Ectodermal cell (in vitro differentiated cells): Measurements from ENCODE around the gene CLSTN2.

Experiments
- H3K27ac ChIP-seq: 2 replicates; pipeline ENCODE4 v1.7.0; 2013; ENCODE audit warnings: mild to moderate bottlenecking, low read depth, low read length; ENCODE audit not compliant: insufficient read depth, poor library complexity, severe bottlenecking
- H3K27me3 ChIP-seq: 2 replicates; pipeline ENCODE4 v1.7.0; 2013; ENCODE audit warnings: mild to moderate bottlenecking, low read length; ENCODE audit not compliant: insufficient read depth, control insufficient read depth, poor library complexity, severe bottlenecking
- H3K36me3 ChIP-seq: one replicate; pipeline ENCODE4 v1.7.0; 2013; ENCODE audit warnings: low read length; ENCODE audit not compliant: control insufficient read depth, insufficient read depth
- H3K4me1 ChIP-seq: one replicate; pipeline ENCODE4 v1.7.0; 2013; ENCODE audit warnings: low read length; ENCODE audit not compliant: control insufficient read depth, insufficient read depth
- H3K4me3 ChIP-seq: 2 replicates; pipeline ENCODE4 v1.7.0; 2013; ENCODE audit warnings: low read depth, low read length, control low read depth; ENCODE audit not compliant: insufficient read depth
- H3K9me3 ChIP-seq: 2 replicates; pipeline ENCODE4 v1.7.0; 2013; ENCODE audit warnings: mild to moderate bottlenecking, low read length, moderate library complexity; ENCODE audit not compliant: control insufficient read depth
- WGBS, 2 experiments: methylation state at CpG; one replicate each; pipeline ENCODE4 v1.1.7; 2013; ENCODE audit warnings: missing lambda C conversion rate in 2 of 2; 5-methylcytosine and 5-hydroxymethylcytosine counted together

The CLSTN2 gene

GRCh38 chr3:140530603-140531002 lies 595.6 kb downstream of the CLSTN2 start:
- Histone ChIP-seq H3K27me3 (no peaks in the 10 kb centered on the region), H3K9me3 (no peaks in the 10 kb centered on the region), H3K4me1 (no peaks in the 10 kb centered on the region), H3K4me3 (no peak overlapping the region), H3K27ac (no peak overlapping the region), H3K36me3 (no peaks in the 10 kb centered on the region)
- WGBS, 2 experiments = 93% methylated on average over 3 of the region's 3 CpGs

- Histone ChIP-seq H3K4me3 (no peak overlapping the region), H3K27me3 (no peaks in the 10 kb centered on the region), H3K27ac (no peak overlapping the region), H3K36me3 (no peaks in the 10 kb centered on the region), H3K4me1 (no peaks in the 10 kb centered on the region), H3K9me3 (no peaks in the 10 kb centered on the region)
- WGBS, 2 experiments = 76 to 87% methylated on average over 2 of the region's 2 CpGs
Observed at GRCh38 chr3:140532793-140533330, 597.9 kb downstream of the CLSTN2 start.

- H3K36me3 ChIP-seq = no peaks in the 10 kb centered on the region
- H3K27ac ChIP-seq = no peak overlapping the region
- no peaks in the 10 kb centered on the region for H3K4me1 ChIP-seq
- H3K4me3 ChIP-seq = no peak overlapping the region
- no peaks in the 10 kb centered on the region for H3K9me3 ChIP-seq
- H3K27me3 ChIP-seq = no peaks in the 10 kb centered on the region
- 91 to 92% methylated on average over 4 of the region's 4 CpGs for WGBS, 2 experiments
Observed at GRCh38 chr3:140536926-140537726, 602.1 kb downstream of the CLSTN2 start.

- Histone ChIP-seq H3K36me3 (no peaks in the 10 kb centered on the region), H3K9me3 (no peaks in the 10 kb centered on the region), H3K4me1 (no peaks in the 10 kb centered on the region), H3K27ac (no peak overlapping the region), H3K27me3 (no peaks in the 10 kb centered on the region), H3K4me3 (no peak overlapping the region)
- WGBS, 2 experiments = 90 to 94% methylated on average over 3 of the region's 3 CpGs
Observed at GRCh38 chr3:140537727-140538082, 602.7 kb downstream of the CLSTN2 start.

DNA sequence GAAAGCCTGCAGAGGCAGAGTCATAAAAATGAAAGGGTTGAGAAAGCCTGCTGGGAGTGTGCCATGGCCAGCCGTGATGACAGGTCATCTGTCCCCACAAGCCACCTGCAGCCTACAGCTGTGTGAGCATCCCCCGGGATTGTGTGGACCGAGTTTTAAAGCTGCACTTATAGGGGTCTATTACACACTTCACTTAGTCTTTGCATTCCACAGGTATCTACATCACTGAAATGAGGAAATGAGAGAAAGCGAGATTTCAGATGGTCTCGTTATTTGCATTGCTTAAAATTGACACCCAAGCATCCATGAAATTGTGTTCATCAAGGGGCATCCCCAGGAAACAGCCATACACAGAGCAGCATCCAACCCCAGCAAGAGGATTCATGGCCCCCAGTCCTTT lies 605.3 kb downstream of the CLSTN2 start:
- Histone ChIP-seq H3K4me1 (no peaks in the 10 kb centered on the region), H3K27me3 (no peaks in the 10 kb centered on the region), H3K9me3 (no peaks in the 10 kb centered on the region), H3K27ac (no peak overlapping the region), H3K36me3 (no peaks in the 10 kb centered on the region), H3K4me3 (no peak overlapping the region)
- WGBS, 2 experiments = 92 to 97% methylated on average over 5 of the region's 5 CpGs

DNA sequence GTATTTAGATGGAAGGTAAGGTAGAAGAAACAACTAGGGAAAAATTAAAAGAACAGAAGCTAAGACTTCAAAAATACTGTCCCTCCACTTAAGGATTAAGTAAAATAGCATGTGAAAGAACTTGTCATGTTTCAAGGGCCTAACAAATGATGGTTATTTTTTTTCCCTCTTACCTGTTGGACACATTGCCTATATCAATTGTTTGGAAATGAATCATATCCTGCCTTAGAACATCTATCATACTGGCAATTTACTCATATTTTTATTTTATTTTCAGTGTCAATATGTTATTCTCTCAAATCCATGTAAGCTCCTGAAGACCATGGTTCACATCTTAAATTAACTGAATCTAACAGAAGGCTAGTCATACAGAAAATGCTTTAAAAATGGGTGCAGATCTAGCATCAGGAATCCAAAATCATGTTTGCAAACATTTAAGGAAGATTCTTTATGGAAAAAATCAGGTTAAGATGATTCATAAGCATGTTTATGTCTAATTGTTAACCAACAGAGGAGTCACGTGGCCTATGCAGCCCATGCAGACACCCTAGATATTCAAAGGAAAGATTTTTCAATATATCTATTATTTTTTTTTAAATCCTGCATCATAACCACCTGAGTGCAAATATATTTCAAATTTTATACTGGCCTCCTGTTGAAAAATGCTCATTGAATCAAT lies 607.1 kb downstream of the CLSTN2 start:
- Histone ChIP-seq H3K27ac (no peak overlapping the region), H3K4me3 (no peak overlapping the region), H3K36me3 (no peaks in the 10 kb centered on the region), H3K9me3 (no peaks in the 10 kb centered on the region), H3K4me1 (no peaks in the 10 kb centered on the region), H3K27me3 (no peaks in the 10 kb centered on the region)
- no CpG with 5 or more reads among the region's 1 CpG for WGBS, 2 experiments

DNA sequence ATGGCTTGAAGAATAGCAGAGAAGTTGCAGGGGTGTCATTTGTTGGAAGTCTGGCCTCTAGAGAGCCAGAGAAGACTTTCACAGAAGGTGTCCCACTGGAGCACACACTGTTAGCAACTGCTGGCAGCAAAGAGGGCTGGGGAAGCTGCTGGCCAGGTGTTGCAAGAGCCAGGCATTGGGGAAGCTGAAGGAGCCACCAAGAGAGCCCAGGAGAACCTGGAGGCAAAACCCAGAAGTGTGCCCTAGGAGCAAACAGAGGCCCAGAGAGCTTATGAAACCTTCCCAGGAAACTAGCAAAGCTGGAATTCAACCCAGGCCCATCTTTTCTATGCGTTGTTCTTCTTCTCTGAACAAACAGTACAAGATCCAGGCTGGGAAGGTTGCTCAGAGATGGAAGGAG lies 610.2 kb downstream of the CLSTN2 start:
- no peak overlapping the region for H3K4me3 ChIP-seq
- H3K27me3 ChIP-seq = no peaks in the 10 kb centered on the region
- no peaks in the 10 kb centered on the region for H3K4me1 ChIP-seq
- 87 to 100% methylated on average over 1 of the region's 1 CpG for WGBS, 2 experiments
- no peaks in the 10 kb centered on the region for H3K36me3 ChIP-seq
- H3K9me3 ChIP-seq = no peaks in the 10 kb centered on the region
- H3K27ac ChIP-seq = no peak overlapping the region

DNA sequence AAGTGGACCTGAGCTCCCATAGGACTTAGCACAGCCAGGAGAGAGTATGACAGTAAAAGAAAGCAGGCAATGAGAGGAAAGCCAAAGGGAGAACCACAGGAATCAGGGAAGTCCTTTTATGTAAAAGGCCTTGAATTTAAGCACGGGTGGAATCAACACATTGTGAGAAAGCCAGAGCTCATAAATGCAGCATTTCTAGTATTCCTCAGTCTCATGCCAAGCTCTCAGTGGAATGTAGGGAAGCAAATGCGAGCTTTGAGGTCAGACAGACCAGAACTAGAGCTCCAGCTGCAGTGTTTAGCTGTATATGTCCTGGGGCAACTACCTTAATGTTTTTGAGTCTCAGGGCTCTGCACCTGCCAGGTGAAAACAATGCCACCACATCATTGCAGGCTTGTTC lies 610.8 kb downstream of the CLSTN2 start:
- no peaks in the 10 kb centered on the region for H3K36me3 ChIP-seq

GRCh38 chr3:140546649-140547048 lies 611.7 kb downstream of the CLSTN2 start:
- Histone ChIP-seq H3K36me3 (no peaks in the 10 kb centered on the region), H3K4me1 (no peaks in the 10 kb centered on the region)
- 92 to 93% methylated on average over 6 of the region's 6 CpGs for WGBS, 2 experiments

More for the DNA sequence above, 610.8 kb downstream of the CLSTN2 start:
- Histone ChIP-seq H3K27ac (no peak overlapping the region), H3K27me3 (no peaks in the 10 kb centered on the region), H3K9me3 (no peaks in the 10 kb centered on the region), H3K4me1 (no peaks in the 10 kb centered on the region), H3K4me3 (no peak overlapping the region)
- 81 to 83% methylated on average over 2 of the region's 2 CpGs for WGBS, 2 experiments

GRCh38 chr3:140552403-140552802 lies 617.4 kb downstream of the CLSTN2 start:
- Histone ChIP-seq H3K4me3 (no peak overlapping the region), H3K27ac (no peak overlapping the region), H3K27me3 (no peaks in the 10 kb centered on the region), H3K36me3 (no peaks in the 10 kb centered on the region), H3K4me1 (no peaks in the 10 kb centered on the region), H3K9me3 (no peaks in the 10 kb centered on the region)
- 91 to 94% methylated on average over 2 of the region's 2 CpGs for WGBS, 2 experiments

More at GRCh38 chr3:140546649-140547048, 611.7 kb downstream of the CLSTN2 start:
- Histone ChIP-seq H3K27ac (no peak overlapping the region), H3K4me3 (no peak overlapping the region), H3K27me3 (no peaks in the 10 kb centered on the region), H3K9me3 (no peaks in the 10 kb centered on the region)
